Astrocyte (in vitro differentiated cells and primary cell): Measurements from ENCODE around the gene REL. TPM values are rescaled to one million over a fixed set of nuclear protein-coding genes. Genes with fewer than 3 reads are reported as not detected.

Experiments used
- DNase-seq: peaks from one replicate; pipeline ENCODE4 v3.0.0-alpha.2; 2010; ENCODE audit warnings: low read depth
- FAIRE-seq: peaks from 2 replicates; lab custom pipeline; 2011; peaks lifted over from hg19 to GRCh38; lab: Jason Lieb, UNC
- H2AFZ ChIP-seq: 2 replicates; pipeline ENCODE4 v1.6.0; 2012; ENCODE audit warnings: low read depth, low read length, inconsistent platforms
- H3K27ac ChIP-seq: 2 replicates; pipeline ENCODE4 v1.5.1; 2011; ENCODE audit warnings: low read depth, low read length, inconsistent platforms
- H3K27me3 ChIP-seq: 2 replicates; pipeline ENCODE4 v1.6.0; 2011; ENCODE audit warnings: low read length, inconsistent platforms; ENCODE audit not compliant: insufficient read depth
- H3K36me3 ChIP-seq: 2 replicates; pipeline ENCODE4 v1.5.1; 2011; ENCODE audit warnings: low read length, inconsistent platforms; ENCODE audit not compliant: insufficient read depth
- H3K4me1 ChIP-seq: 2 replicates; pipeline ENCODE4 v1.5.1; 2011; ENCODE audit warnings: low read length, inconsistent platforms; ENCODE audit not compliant: insufficient read depth
- H3K4me2 ChIP-seq: 2 replicates; pipeline ENCODE4 v1.6.0; 2012; ENCODE audit warnings: low read length, inconsistent platforms
- H3K4me3 ChIP-seq: 2 replicates; pipeline ENCODE4 v1.5.1; 2011; ENCODE audit warnings: low read depth, mild to moderate bottlenecking, low read length, inconsistent platforms; ENCODE audit not compliant: insufficient read depth
- H3K79me2 ChIP-seq: 2 replicates; pipeline ENCODE4 v1.6.0; 2012; ENCODE audit warnings: mild to moderate bottlenecking, low read length, inconsistent platforms; ENCODE audit not compliant: insufficient read depth
- H3K9ac ChIP-seq: 2 replicates; pipeline ENCODE4 v1.6.0; 2012; ENCODE audit warnings: mild to moderate bottlenecking, low read length, inconsistent platforms
- H3K9me3 ChIP-seq: 2 replicates; pipeline ENCODE4 v1.5.1; 2012; ENCODE audit warnings: low read depth, mild to moderate bottlenecking, low read length, inconsistent platforms; ENCODE audit not compliant: insufficient read depth
- H4K20me1 ChIP-seq: 2 replicates; pipeline ENCODE4 v1.6.0; 2012; ENCODE audit warnings: low read length, inconsistent platforms; ENCODE audit not compliant: insufficient read depth
- H3K27ac Mint-ChIP-seq: one replicate; pipeline ENCODE4 v1.8.0; 2021; ENCODE audit warnings: mild to moderate bottlenecking, mixed read lengths; ENCODE audit not compliant: unreplicated experiment
- H3K27me3 Mint-ChIP-seq: one replicate; pipeline ENCODE4 v1.8.0; 2021; ENCODE audit warnings: low read depth, mixed read lengths; ENCODE audit not compliant: unreplicated experiment
- H3K36me3 Mint-ChIP-seq: one replicate; pipeline ENCODE4 v1.8.0; 2021; ENCODE audit warnings: low read depth, mixed read lengths; ENCODE audit not compliant: unreplicated experiment
- H3K4me1 Mint-ChIP-seq: one replicate; pipeline ENCODE4 v1.8.0; 2021; ENCODE audit warnings: low read depth, mixed read lengths; ENCODE audit not compliant: unreplicated experiment
- H3K4me3 Mint-ChIP-seq: one replicate; pipeline ENCODE4 v1.8.0; 2021; ENCODE audit warnings: mild to moderate bottlenecking, moderate library complexity, mixed read lengths; ENCODE audit not compliant: unreplicated experiment
- H3K9me3 Mint-ChIP-seq: one replicate; pipeline ENCODE4 v1.8.0; 2021; ENCODE audit warnings: mild to moderate bottlenecking, mixed read lengths; ENCODE audit not compliant: unreplicated experiment
- CTCF ChIP-seq: IDR thresholded peaks from 2 replicates; pipeline ENCODE4 v1.5.1; 2011; ENCODE audit warnings: low read depth, mild to moderate bottlenecking, inconsistent platforms, low read length, moderate library complexity; ENCODE audit not compliant: insufficient read depth
- EZH2 ChIP-seq: IDR thresholded peaks from 2 replicates; pipeline ENCODE4 v1.6.1; 2012; ENCODE audit warnings: mild to moderate bottlenecking, low read length, inconsistent platforms; ENCODE audit not compliant: insufficient read depth
- total RNA-seq: library from RNA; stranded (reverse); gene quantifications from 2 replicates; pipeline ENCODE4 v1.2.1, GENCODE V29; 2021

REL gene
- total RNA-seq, 1 donor from 2014 or later = 6.5 TPM

- H3K9me3 Mint-ChIP-seq = peaks cover 6% of the 10 kb centered on the region
- Histone ChIP-seq H4K20me1 (no peaks in the 10 kb centered on the region), H3K4me2 (no peak overlapping the region), H3K4me3 (no peak overlapping the region), H3K27ac (no peak overlapping the region), H3K9ac (no peak overlapping the region), H3K4me1 (no peaks in the 10 kb centered on the region), H3K27me3 (no peaks in the 10 kb centered on the region), H3K79me2 (no peaks in the 10 kb centered on the region), H2AFZ (no peak overlapping the region), H3K36me3 (no peaks in the 10 kb centered on the region), H3K9me3 (no peaks in the 10 kb centered on the region)
- H3K4me3 Mint-ChIP-seq = no peak overlapping the region
- H3K4me1 Mint-ChIP-seq = no peaks in the 10 kb centered on the region
- peaks cover 2% of the 10 kb centered on the region for H3K36me3 Mint-ChIP-seq
- H3K27me3 Mint-ChIP-seq = no peaks in the 10 kb centered on the region
- TF ChIP-seq EZH2 (no peak), CTCF (no peak)
- FAIRE-seq (no peak), DNase-seq (no peak)
- no peak overlapping the region for H3K27ac Mint-ChIP-seq
These were observed 14.4 kb upstream of the REL start for GRCh38 chr2:60867007-60867406.

DNA sequence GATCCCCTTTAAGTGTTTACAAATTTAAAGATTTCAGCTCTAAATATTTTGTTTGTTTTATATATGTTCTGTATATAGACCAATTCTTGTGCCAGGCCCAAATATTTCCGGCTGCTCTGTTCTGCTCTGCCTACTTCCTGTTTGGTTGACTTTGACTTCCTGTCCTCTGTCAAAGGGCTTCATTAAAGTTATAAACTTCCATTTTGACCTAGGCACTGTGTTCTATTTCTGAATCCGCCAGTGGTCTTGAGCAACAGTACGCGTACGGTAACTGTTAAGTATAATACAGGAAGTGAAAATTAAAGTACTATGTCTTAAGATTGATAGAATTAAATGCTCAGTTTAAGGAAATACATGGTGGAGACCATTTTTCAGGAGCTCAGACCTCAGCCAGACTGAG, 13.5 kb upstream of the REL start:
- no peak overlapping the region for H3K27ac ChIP-seq
- TF ChIP-seq EZH2 (no peak), CTCF (no peak)
- no peak overlapping the region for H3K4me3 ChIP-seq
- no peaks in the 10 kb centered on the region for H4K20me1 ChIP-seq
- peaks cover 2% of the 10 kb centered on the region for H3K36me3 Mint-ChIP-seq
- H3K9ac ChIP-seq = no peak overlapping the region
- no peaks in the 10 kb centered on the region for H3K9me3 ChIP-seq
- no peaks in the 10 kb centered on the region for H3K36me3 ChIP-seq
- H3K4me2 ChIP-seq = no peak overlapping the region
- no peaks in the 10 kb centered on the region for H3K4me1 Mint-ChIP-seq
- H3K4me1 ChIP-seq = no peaks in the 10 kb centered on the region
- no peaks in the 10 kb centered on the region for H3K79me2 ChIP-seq
- H3K9me3 Mint-ChIP-seq = peaks cover 2% of the 10 kb centered on the region
- no peaks in the 10 kb centered on the region for H3K27me3 ChIP-seq
- DNase-seq = no peak
- H2AFZ ChIP-seq = no peak overlapping the region
- no peaks in the 10 kb centered on the region for H3K27me3 Mint-ChIP-seq
- H3K27ac Mint-ChIP-seq = no peak overlapping the region
- no peak for FAIRE-seq
- no peak overlapping the region for H3K4me3 Mint-ChIP-seq

- H3K4me1 ChIP-seq = no peaks in the 10 kb centered on the region
- H3K79me2 ChIP-seq = no peaks in the 10 kb centered on the region
- H3K9me3 Mint-ChIP-seq = peaks cover 2% of the 10 kb centered on the region
- H3K27ac ChIP-seq = no peak overlapping the region
- H2AFZ ChIP-seq = no peak overlapping the region
- peaks cover 2% of the 10 kb centered on the region for H3K36me3 Mint-ChIP-seq
- H4K20me1 ChIP-seq = no peaks in the 10 kb centered on the region
- H3K27me3 Mint-ChIP-seq = no peaks in the 10 kb centered on the region
- no peaks in the 10 kb centered on the region for H3K9me3 ChIP-seq
- no peak for DNase-seq
- H3K4me3 Mint-ChIP-seq = no peak overlapping the region
- no peaks in the 10 kb centered on the region for H3K4me1 Mint-ChIP-seq
- no peak for FAIRE-seq
- no peak overlapping the region for H3K9ac ChIP-seq
- TF ChIP-seq CTCF (no peak), EZH2 (no peak)
- H3K4me2 ChIP-seq = no peak overlapping the region
- no peak overlapping the region for H3K27ac Mint-ChIP-seq
- H3K27me3 ChIP-seq = no peaks in the 10 kb centered on the region
- no peak overlapping the region for H3K4me3 ChIP-seq
- no peaks in the 10 kb centered on the region for H3K36me3 ChIP-seq
These were observed 12.6 kb upstream of the REL start for GRCh38 chr2:60868589-60869273.
